GM12878 (cell line): ENCODE measurements around the gene CXCR6. TPM values are rescaled to one million over a fixed set of nuclear protein-coding genes. Genes with fewer than 3 reads are reported as not detected.

Experiments used
- ATAC-seq: fragments of 200-7000 bp; cut with Tn5 transposase; 3 replicates; pipeline ENCODE4 v1.9.1; 2020; ENCODE audit warnings: mild to moderate bottlenecking, moderate library complexity
- BruUV-seq: library from RNA; stranded (reverse); fragments of 400-500 nt; replicated peaks from 2 replicates; lab custom pipeline; 2021; lab: Mats Ljungman, UMichigan
- CTCF ChIA-PET: fragments of 300-600 bp; sonication (Branson Sonifier 250); formaldehyde crosslinking; extraction: SDS; loops from one replicate; lab custom pipeline; 2021; ENCODE audit warnings: inconsistent platforms; lab: Yijun Ruan, JAX
- POLR2A ChIA-PET: fragments of 350-600 bp; formaldehyde crosslinking; extraction: SDS; loops from one replicate; lab custom pipeline; 2021; ENCODE audit warnings: inconsistent platforms; lab: Charles Lee
- RAD21 ChIA-PET: fragments of 300-600 bp; sonication (Branson Sonifier 250); formaldehyde crosslinking; loops from one replicate; lab custom pipeline; 2023; ENCODE audit warnings: antibody characterized with exemption; ENCODE audit not compliant: unreplicated experiment; lab: Charles Lee
- SMC1A ChIA-PET: fragments of 300-600 bp; sonication (Branson Sonifier 250); formaldehyde crosslinking; loops from one replicate; lab custom pipeline; 2023; ENCODE audit not compliant: unreplicated experiment, uncharacterized antibody; lab: Charles Lee
- DNase-seq: peaks from one replicate; pipeline ENCODE4 v3.0.0-alpha.2; 2011; ENCODE audit warnings: low read depth, low spot score
- FAIRE-seq: peaks from 3 replicates; lab custom pipeline; 2011; peaks lifted over from hg19 to GRCh38; lab: Jason Lieb, UNC
- H2AFZ ChIP-seq: 2 replicates; pipeline ENCODE4 v1.6.0; 2011; ENCODE audit warnings: low read depth, low read length, control low read depth; ENCODE audit not compliant: control insufficient read depth
- H3K27ac ChIP-seq: 2 replicates; pipeline ENCODE4 v1.5.1; 2011; ENCODE audit warnings: control low read depth; ENCODE audit not compliant: control insufficient read depth, insufficient read depth
- H3K27me3 ChIP-seq, 2 experiments: replicated peaks in 1 of 2; 2 replicates each; pipeline versions ENCODE4 v1.6.0 to v1.6.1; 2011; ENCODE audit warnings: low read length in 1 of 2; ENCODE audit not compliant: control insufficient read depth in 2 of 2, insufficient read depth in 2 of 2
- H3K36me3 ChIP-seq, 2 experiments: 2 replicates each; pipeline ENCODE4 v1.5.1; 2011; ENCODE audit warnings: low read length in 1 of 2; ENCODE audit not compliant: control insufficient read depth in 2 of 2, insufficient read depth in 2 of 2
- H3K4me1 ChIP-seq: 2 replicates; pipeline ENCODE4 v1.6.1; 2011; ENCODE audit warnings: mild to moderate bottlenecking, low read length, moderate library complexity, mixed read lengths; ENCODE audit not compliant: control insufficient read depth, insufficient read depth
- H3K4me2 ChIP-seq: 2 replicates; pipeline ENCODE4 v1.6.0; 2011; ENCODE audit warnings: control low read depth; ENCODE audit not compliant: control insufficient read depth, insufficient read depth
- H3K4me3 ChIP-seq: fragments of 200-600 bp; sonication (generic); 2 replicates; pipeline ENCODE4 v1.5.1; 2016
- H3K79me2 ChIP-seq: 2 replicates; pipeline ENCODE4 v1.6.0; 2011; ENCODE audit warnings: low read length; ENCODE audit not compliant: control insufficient read depth, insufficient read depth
- H3K9ac ChIP-seq: 2 replicates; pipeline ENCODE4 v1.8.0; 2011; ENCODE audit warnings: low read length, control low read depth, mixed read lengths; ENCODE audit not compliant: control insufficient read depth, insufficient read depth
- H3K9me3 ChIP-seq: replicated peaks from 3 replicates; pipeline ENCODE4 v1.5.1; 2011; ENCODE audit warnings: mild to moderate bottlenecking, low read length; ENCODE audit not compliant: control insufficient read depth, insufficient read depth
- H4K20me1 ChIP-seq: 2 replicates; pipeline ENCODE4 v1.6.0; 2011; ENCODE audit not compliant: control insufficient read depth, insufficient read depth
- CHD2 ChIP-seq: IDR thresholded peaks from 2 replicates; pipeline ENCODE4 v1.6.1; 2011; ENCODE audit warnings: low read depth, low read length, improper control_type of control experiment, borderline replicate concordance
- E2F8 ChIP-seq: fragments of 450-650 bp; IDR thresholded peaks from 2 replicates; pipeline ENCODE4 v1.6.1; 2018; ENCODE audit warnings: mild to moderate bottlenecking, low read depth, moderate library complexity; ENCODE audit not compliant: partially characterized antibody
- FOXK2 ChIP-seq: fragments of 450-650 bp; IDR thresholded peaks from 2 replicates; pipeline ENCODE4 v1.6.1; 2017; ENCODE audit warnings: mild to moderate bottlenecking, moderate library complexity
- FOXM1 ChIP-seq: IDR thresholded peaks from 2 replicates; pipeline ENCODE4 v1.6.1; 2012; ENCODE audit warnings: low read depth, mild to moderate bottlenecking, inconsistent platforms, low read length, moderate library complexity
- GATAD2B ChIP-seq: fragments of 450-650 bp; conservative IDR thresholded peaks from 2 replicates; pipeline ENCODE4 v1.6.1; 2017; ENCODE audit warnings: low read depth, mild to moderate bottlenecking, moderate library complexity
- KAT2A ChIP-seq: conservative IDR thresholded peaks from 2 replicates; pipeline ENCODE4 v1.6.1; 2011; ENCODE audit warnings: low read depth, low read length; ENCODE audit not compliant: control insufficient read depth
- LARP7 ChIP-seq: fragments of 450-650 bp; IDR thresholded peaks from 2 replicates; pipeline ENCODE4 v1.6.1; 2017; ENCODE audit warnings: mild to moderate bottlenecking
- MTA2 ChIP-seq: fragments of 450-650 bp; IDR thresholded peaks from 2 replicates; pipeline ENCODE4 v1.6.1; 2016; ENCODE audit warnings: low read depth, mild to moderate bottlenecking, moderate library complexity
- PML ChIP-seq: IDR thresholded peaks from 2 replicates; pipeline ENCODE4 v1.6.1; 2012; ENCODE audit warnings: low read length, inconsistent platforms
- SMAD5 ChIP-seq: IDR thresholded peaks from 2 replicates; pipeline ENCODE4 v1.6.1; 2016; ENCODE audit warnings: antibody characterized with exemption, low read depth
- TBL1XR1 ChIP-seq: IDR thresholded peaks from 2 replicates; pipeline ENCODE4 v1.6.1; 2012; ENCODE audit warnings: low read depth, low read length, improper control_type of control experiment
- TCF7 ChIP-seq: IDR thresholded peaks from 2 replicates; pipeline ENCODE4 v1.6.1; 2014; ENCODE audit warnings: antibody characterized with exemption, borderline replicate concordance
- USF2 ChIP-seq: IDR thresholded peaks from 2 replicates; pipeline ENCODE4 v1.6.1; 2011; ENCODE audit warnings: low read depth, low read length, improper control_type of control experiment, borderline replicate concordance
- ZBED1 ChIP-seq: IDR thresholded peaks from 2 replicates; pipeline ENCODE4 v1.6.1; 2016; ENCODE audit warnings: borderline replicate concordance
- ZNF274 ChIP-seq: IDR thresholded peaks from one replicate; pipeline ENCODE4 v1.8.0; 2011; ENCODE audit not compliant: insufficient read length, insufficient read depth
- ZNF687 ChIP-seq: fragments of 450-650 bp; IDR thresholded peaks from 2 replicates; pipeline ENCODE4 v1.6.1; 2017; ENCODE audit warnings: mild to moderate bottlenecking, moderate library complexity
- WGBS: methylation state at CpG from one replicate; pipeline ENCODE4 v1.1.6; 2016; ENCODE audit warnings: low lambda C conversion rate; ENCODE audit not compliant: insufficient replicate concordance, insufficient coverage; ENCODE audit errors: missing lambda C conversion rate; 5-methylcytosine and 5-hydroxymethylcytosine counted together
- in situ Hi-C: fragments of 300-500 bp; cut with MboI; formaldehyde crosslinking; loops from 9 replicates; pipeline ENCODE4 v1.14.3; 2018; ENCODE audit warnings: mixed read lengths
- intact Hi-C: fragments of 100-400 bp; cut with micrococcal nuclease; formaldehyde crosslinking; loops from one replicate; pipeline ENCODE4 v1.14.2; 2022; ENCODE audit not compliant: unreplicated experiment
- polyA plus RNA-seq, 11 experiments: library from polyadenylated mRNA; depleted of rRNA in 4 of 11; unstranded in 6 of 11; stranded (reverse) in 5 of 11; fragments of >200 nt; fragmentation: Nextera tagmentation in 4 of 11; fragmentation: Illumina TruSeq in 1 of 11; extraction: Ambion mirVana in 4 of 11; extraction: Trizol in 1 of 11; gene quantifications; 1 replicate in 1 of 11; 2 replicates in 10 of 11; pipeline versions ENCODE4 v1.2.1 to v1.2.3, GENCODE V29; 2011 to 2016; ENCODE audit warnings: inconsistent platforms in 2 of 11, missing spikeins in 2 of 11, low read depth in 1 of 11
- total RNA-seq, 4 experiments: library from RNA; depleted of rRNA in 3 of 4; stranded (reverse); fragments of >200 nt in 3 of 4; fragmentation: Illumina TruSeq in 1 of 4; extraction: Trizol in 1 of 4; gene quantifications; 2 replicates each; pipeline versions ENCODE4 v1.2.1 to v1.2.3, GENCODE V29; 2013 to 2021

CXCR6 gene
- total and polyA plus RNA-seq, 10 of the 15 experiments (the other 5 are each of a cell fraction or from before 2014, with no cell fraction given): 0.04 to 0.20 (median 0.12) TPM; not detected in 5

- in situ Hi-C loops (loop anchor here (5.0 kb wide), 1 partner anchor 52 kb away; no protein-coding TSS in a partner anchor), intact Hi-C loops (loop anchor here (1.0 kb wide), 2 partner anchors 33 to 49 kb away; no protein-coding TSS in a partner anchor)
- peaks cover 29% of the 10 kb centered on the region for H3K4me1 ChIP-seq
- ATAC-seq (peak; percentile 15), DNase-seq (no peak), FAIRE-seq (no peak)
- no peaks in the 10 kb centered on the region for H4K20me1 ChIP-seq
- peak overlapping the region; percentile 45 for H3K4me2 ChIP-seq
- H3K27me3 ChIP-seq: no peaks in the 10 kb centered on the region; a peak in 1 of 4 replicates
- peak overlapping the region; percentile 3; the same call in 1 of the 2 replicates for H3K4me3 ChIP-seq
- BruUV-seq: no TSS peak
- H3K9me3 ChIP-seq: no peaks in the 10 kb centered on the region; the same call in 2 of the 3 replicates
- CTCF ChIA-PET: interaction anchor here (0.8 to 1.7 kb wide), 8 partner anchors 12 to 155 kb away, joined by 3 to 6 read pairs (median 3); partner anchors contain the start of gene CCR9
- no peaks in the 10 kb centered on the region for H3K36me3 ChIP-seq
- H3K27ac ChIP-seq: peak overlapping the region; percentile 74; the same call in 1 of the 2 replicates
- H3K79me2 ChIP-seq: no peaks in the 10 kb centered on the region
- WGBS: 91% methylated on average over 7 of the region's 7 CpGs
- RAD21 ChIA-PET: interaction anchor here (0.9 to 11.1 kb wide), 11 partner anchors 9 to 224 kb away, joined by 3 to 169 read pairs (median 8); partner anchors contain the start of genes CCR9 and LZTFL1
- SMC1A ChIA-PET: interaction anchor here (0.8 to 2.5 kb wide), 11 partner anchors 10 to 88 kb away, joined by 3 to 18 read pairs (median 6); no protein-coding TSS in a partner anchor
- H2AFZ ChIP-seq: no peak overlapping the region
- POLR2A ChIA-PET: interaction anchor here (0.9 to 3.5 kb wide), 6 partner anchors 9 to 181 kb away, joined by 3 to 23 read pairs (median 14); no protein-coding TSS in a partner anchor
- peak overlapping the region; percentile 41; the same call in 1 of the 2 replicates for H3K9ac ChIP-seq
- no peak for TF ChIP-seq USF2
- no peak for TF ChIP-seq MTA2
- peak; percentile 52 for TF ChIP-seq SMAD5
- TF ChIP-seq FOXK2: no peak
- no peak for TF ChIP-seq TBL1XR1
- TF ChIP-seq E2F8: no peak
- TF ChIP-seq LARP7: peak; percentile 74
- TF ChIP-seq PML: no peak
- peak; percentile 88 for TF ChIP-seq ZNF687
- TF ChIP-seq KAT2A: no peak
- TF ChIP-seq ZBED1: peak; percentile 70; the same call in 1 of the 2 replicates
- TF ChIP-seq GATAD2B: peak; percentile 19; the same call in 1 of the 2 replicates
- peak; percentile 49; the same call in 1 of the 2 replicates for TF ChIP-seq FOXM1
- no peak for TF ChIP-seq TCF7
- 0 out of 2 replicates have a peak, but pooled peaks have one; percentile 18 for TF ChIP-seq CHD2
- TF ChIP-seq ZNF274: no peak
Observed at GRCh38 chr3:45914362-45915058, 28.8 kb upstream of the CXCR6 start.
